HT-29 (cell line): ENCODE results near the gene EXOC6B. TPM values are rescaled to one million over a fixed set of nuclear protein-coding genes. Genes with fewer than 3 reads are reported as not detected.
"Not testable (repeated sequence)": the region's sequence is repeated elsewhere in the genome, so short reads cannot be mapped to it uniquely, and the experiment has no call there.

ENCODE experiments used
- DNase-seq: peaks from one replicate; pipeline ENCODE4 v3.0.0-alpha.2; 2015; ENCODE audit warnings: low spot score
- total RNA-seq: library from RNA; depleted of rRNA; stranded (reverse); fragments of >200 nt; shearing (Covaris generic); gene quantifications from 2 replicates; pipeline ENCODE4 v1.2.3, GENCODE V29; 2014

EXOC6B gene
- total RNA-seq, 1 experiment from 2014 or later, result 6.3 TPM

DNA sequence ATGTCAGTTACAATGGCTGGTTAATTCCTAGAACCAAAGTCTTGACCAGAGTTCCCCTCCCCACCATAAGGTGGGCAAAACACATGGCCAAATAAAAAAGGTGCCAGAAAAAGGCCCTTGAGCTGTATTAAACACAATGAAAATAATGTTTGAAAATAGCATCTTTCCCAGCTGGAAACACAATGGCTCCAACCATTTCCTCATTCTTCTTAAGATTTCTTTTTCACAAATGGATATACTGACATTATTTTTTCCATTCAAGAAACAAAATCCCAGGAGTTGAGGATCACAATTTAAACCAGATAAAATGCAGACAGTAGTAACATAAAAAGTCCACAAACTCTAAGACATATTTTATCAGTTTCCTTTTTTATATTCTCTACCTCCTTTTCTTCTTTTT lies 143.8 kb downstream of the EXOC6B start:
- no peak for DNase-seq

DNA sequence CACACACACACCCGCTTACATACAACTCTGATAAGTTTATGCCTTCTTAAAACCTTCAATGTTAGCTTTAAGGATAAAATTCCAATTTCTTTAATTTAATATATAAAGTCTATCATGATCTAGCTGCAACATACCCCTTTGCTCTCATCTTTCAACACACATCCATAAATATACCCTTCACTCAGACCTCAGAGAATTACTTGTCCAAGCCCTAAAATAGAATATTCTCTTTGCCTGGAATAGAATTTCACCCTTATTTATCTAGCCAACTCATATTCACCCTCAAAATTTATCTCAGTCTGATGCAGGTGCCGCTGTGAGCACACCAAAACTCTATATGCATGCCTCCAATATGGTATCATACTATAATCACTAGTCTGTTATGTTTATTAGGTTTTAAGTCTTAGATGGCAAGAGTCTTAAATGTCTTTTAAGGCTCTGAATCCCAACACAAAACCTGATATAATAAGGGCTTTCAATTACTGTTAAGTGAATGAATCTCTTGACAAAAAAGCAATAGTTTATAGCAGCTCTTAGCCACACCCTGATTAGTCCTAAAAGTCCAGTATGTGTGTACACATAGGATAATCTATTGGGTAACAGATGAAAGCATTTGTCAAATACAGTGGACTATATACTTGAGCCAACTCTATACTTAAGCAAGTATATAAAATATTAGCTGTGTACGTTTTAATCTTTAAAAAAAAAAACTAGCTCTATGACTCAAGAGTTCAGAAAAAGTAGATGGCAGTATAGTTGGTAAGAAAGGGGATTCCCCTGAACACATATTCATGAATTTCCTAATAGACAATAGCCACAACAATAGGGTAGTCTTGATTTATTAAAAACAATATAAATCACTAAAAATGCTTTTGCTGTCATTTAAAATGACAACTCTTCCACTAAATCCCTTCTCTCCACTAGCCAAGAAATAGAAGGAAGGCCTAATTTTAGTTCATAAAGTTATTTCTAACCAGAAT lies 144.5 kb downstream of the EXOC6B start:
- DNase-seq, result no peak

DNA sequence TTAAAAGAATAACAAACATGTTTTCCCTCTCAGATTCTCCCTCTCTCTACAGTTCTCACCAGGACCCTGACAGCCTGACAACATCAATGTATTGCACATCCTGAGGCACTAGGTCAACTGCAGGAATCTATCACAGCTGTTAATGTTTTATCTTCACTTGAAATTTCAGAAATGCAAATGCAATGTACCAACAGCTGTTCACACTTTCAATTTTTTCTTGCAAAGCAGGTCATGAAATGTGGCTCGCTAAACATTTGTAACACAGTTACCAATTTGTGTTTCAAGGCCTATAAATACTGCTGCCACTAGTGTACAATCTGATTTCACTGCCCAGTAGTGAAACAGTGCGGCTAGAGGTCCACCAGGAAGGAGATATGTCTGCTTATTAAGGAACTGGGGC lies 147.8 kb downstream of the EXOC6B start:
- DNase-seq, result no peak

DNA sequence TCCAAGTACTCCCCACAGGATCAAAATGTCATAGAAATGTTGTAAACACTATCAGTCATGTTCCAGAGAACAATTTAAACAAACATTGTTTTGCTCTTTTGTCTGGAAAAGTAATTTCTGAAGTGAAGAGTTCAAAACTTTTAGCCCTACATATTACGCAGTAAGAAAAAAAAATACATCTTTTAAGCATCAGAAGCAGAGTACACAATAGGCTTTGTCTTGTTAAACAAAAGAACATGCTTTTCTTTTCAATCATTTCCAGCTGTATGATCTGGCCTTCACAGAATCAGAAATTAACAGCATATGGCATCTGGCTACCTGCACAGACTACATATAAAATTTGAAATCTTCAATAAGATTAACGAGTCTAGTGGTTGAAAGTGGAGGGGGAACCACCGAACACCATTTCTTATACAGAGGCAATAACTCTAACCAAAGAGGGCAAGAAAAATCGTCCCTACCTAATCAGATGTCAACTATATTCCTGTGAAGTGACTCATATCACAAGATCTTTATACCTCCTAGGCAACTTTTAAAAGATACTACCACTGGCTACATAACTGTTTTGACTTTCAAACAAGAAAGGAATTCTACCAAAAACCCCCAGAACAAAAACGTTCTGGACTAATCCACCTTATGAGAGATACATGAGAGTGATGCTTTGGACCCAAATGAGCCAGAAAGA lies 149.3 kb downstream of the EXOC6B start:
- DNase-seq, result no peak

DNA sequence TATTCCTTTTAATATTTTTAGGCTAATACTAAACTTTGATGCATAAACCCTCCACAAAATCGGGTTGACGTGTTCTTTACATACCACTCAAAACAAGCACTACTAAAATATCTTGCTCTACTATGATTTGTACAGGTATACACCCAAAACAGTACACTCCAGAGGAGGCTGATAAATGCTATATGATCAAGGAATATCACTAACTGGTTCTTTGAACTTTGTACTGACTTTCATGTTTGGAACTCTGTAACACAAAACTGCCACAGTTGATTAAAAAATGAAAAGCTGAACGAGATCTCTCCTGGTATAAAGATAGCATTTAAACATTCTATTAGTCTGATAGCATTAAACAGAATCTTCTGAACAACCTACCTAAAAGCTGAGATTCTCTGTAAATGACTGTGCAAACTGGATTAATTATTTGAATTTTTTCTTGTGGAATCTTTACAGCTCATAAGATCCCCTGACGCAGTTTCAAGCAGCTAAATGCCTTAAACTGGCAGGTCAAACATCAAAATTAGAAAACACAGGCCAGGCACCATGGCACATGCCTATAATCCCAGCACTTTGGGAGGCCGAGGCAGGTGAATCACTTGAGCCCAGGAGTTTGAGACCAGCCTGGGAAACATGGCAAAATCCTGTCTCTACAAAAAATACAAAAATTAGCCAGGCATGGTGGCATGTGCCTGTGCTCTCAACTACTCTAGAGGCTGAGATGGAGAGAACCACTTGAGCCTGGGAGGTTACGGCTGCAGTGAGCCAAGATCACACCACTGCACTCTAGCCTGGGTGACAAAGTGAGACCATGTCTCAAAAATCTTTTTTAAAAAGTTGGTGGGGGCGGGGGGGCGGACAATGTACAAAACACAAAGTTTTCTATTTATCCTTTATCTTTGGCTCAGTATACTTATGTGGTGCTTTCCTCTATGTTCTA lies 150.6 kb downstream of the EXOC6B start:
- no peak for DNase-seq

DNA sequence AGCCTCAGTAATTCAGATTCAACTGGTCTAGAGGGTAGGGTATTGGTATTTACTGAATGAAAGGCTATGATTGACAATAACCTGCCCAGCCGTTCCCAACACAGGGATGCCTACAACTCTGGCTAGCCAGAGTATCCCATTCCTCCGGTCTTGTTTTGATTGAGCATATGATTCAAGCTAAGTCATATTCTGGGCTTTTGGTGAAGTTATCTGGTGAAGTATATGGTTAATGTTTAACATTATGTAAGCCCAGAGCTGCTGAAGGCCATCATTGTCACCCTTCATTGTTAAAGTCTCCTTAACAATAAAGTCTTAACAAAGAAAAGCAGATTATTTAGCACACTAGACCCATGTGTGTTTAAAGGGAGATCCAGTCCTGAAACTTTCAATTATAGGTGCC lies 152.6 kb downstream of the EXOC6B start:
- DNase-seq, result peak; percentile 30

DNA sequence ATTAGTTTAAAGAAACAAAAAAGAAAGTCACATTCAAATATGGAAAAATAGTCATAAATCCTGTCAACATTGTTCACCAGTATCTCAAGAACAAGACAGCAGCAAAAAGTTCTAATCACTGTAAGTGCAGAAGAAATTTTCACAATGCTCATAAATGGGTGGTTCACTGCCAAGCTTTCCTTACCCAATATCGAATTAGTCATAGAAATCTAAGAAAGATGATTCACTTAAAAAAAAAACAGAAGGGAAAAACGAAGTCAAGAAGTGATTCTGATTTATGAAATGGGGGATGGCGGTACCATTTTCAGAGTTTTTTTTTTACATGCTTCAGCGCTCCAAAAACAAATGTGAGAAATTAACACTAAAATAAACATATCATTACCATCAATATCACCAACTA lies 156.7 kb downstream of the EXOC6B start:
- no peak for DNase-seq

DNA sequence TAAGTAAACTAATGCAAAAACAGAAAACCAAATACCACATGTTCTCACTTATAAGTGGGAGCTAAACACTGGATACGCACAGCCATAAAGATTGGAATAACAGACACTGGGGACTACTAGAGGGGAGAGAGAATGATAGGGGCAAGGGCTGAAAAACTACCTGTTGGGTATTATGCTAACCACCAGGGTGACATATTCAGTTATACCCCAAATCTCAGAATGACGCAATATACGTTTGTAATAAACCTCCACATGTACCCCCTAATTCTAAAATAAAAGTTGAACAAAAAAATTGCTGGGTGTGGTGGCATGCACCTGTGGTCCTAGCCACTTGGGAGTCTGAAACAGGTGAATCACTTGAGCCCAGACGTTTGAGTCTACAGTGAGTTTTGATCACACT lies 157.2 kb downstream of the EXOC6B start:
- no peak for DNase-seq

DNA sequence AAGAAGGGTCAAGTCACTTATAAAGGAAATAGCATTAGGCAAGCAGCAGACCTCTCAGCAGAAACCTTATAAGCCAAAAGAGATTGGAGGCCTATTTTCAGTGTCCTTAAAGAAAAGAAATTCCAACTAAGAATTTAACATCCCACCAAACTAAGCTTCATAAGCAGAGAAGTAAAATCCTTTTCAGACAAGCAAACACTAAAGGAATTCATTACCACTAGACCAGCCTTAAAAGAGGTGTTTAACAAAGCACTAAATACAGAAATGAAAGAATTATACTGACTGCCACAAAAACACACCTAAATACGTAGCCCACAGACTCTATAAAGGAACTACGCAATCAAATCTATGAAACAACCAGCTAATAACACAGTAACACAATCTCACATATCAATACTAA lies 160.4 kb downstream of the EXOC6B start:
- DNase-seq, result no peak

DNA sequence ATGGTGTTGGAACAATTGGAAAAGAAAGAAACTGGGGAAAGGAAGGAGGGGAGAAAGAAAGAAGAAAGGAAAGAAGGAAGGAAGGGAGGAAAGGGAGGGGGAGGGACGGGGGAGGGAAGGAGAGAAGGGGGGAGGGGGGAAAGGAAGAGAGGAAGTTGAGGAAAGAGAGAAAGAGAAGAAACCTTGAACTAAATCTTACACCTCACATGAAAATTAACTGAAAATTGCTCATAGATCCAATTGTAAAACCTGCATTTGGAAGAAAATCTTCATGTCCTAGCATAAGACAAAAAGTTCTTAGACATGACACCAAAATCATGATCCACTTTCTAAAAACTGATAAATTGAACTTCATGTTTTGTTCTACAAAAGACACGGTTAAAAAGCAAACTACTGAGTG lies 163.8 kb downstream of the EXOC6B start:
- no peak for DNase-seq

DNA sequence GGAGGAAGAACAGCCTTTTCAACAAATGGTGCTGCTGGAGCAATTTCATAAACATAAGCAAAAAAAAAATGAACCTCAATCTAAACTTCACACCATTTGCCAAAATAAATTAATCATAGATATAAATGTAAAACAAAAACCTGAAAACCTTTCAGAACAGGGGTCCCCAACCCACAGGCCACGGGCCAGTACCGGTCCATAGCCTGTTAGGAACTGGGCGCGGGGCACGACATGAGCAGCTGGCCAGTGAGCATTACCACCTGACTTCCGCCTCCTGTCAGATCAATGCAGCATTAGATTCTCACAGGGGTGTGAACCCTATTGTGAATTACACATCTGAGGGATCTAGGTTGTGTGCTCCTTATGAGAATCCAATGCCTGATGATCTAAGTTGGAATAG lies 176.0 kb downstream of the EXOC6B start:
- DNase-seq, result no peak

DNA sequence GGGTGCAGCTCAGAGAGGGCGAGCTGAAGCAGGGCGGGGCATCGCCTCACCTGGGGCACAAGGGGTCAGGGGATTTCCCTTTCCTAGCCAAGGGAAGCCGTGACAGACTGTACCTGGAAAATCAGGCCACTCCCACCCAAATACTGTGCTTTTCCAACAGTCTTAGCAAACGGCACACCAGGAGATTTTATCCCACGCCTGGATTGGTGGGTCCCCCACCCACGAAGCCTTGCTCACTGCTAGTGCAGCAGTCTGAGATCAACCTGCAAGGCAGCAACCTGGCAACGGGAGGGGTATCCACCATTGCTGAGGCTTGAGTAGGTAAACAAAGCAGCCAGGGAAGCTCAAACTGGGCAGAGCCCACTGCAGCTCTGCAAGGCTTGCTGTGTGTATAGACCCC lies 184.6 kb downstream of the EXOC6B start:
- not testable (repeated sequence) for DNase-seq

DNA sequence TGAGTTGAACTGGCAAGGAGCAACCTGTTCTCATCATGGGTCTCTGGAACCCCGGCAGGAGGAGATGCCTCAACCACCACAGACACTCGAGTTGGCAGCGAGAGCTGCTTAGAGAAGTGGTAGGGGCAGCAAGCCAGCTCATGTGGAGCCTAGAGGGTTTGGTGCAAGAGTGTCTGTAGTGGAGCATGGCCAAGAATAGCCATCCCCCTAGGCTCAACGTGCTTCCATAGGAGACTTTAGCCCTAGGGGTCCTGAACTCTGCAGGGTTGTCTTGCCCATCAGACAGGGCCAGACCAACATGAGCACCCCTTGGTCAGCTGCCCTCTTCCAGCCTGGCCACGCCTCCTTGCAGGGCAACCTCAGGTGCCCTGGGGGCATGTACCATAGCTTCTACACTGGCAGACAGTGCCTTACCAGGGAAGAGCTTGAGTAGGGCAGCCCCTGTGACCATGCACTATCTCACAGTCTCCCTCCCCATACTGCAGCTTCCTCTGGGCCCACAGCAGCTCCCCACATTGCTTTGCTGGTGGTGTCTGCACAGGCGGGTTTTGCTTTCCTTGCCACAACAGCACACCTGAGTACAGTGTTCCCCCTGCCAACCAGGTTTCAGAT lies 187.1 kb downstream of the EXOC6B start:
- no peak for DNase-seq

DNA sequence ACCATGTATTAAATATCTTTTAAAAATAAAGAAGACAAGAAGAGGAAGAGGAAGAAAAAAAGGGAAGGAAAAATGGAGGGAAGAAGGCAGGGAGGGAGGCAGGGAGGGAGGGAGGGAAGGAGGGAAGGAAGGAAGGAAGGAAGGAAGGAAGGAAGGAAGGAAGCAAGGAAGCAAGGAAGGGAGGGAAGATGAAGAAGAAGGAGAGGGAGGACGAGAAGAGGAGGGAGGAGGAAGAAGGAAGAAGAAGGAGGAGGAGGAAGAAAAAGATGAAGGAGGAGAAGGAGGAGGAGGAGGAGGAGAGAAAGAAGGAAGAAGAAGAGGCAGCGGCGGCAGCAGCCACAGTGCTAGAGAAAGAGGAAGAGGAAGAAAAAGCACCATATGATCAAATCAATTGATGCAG lies 189.6 kb downstream of the EXOC6B start:
- no peak for DNase-seq

DNA sequence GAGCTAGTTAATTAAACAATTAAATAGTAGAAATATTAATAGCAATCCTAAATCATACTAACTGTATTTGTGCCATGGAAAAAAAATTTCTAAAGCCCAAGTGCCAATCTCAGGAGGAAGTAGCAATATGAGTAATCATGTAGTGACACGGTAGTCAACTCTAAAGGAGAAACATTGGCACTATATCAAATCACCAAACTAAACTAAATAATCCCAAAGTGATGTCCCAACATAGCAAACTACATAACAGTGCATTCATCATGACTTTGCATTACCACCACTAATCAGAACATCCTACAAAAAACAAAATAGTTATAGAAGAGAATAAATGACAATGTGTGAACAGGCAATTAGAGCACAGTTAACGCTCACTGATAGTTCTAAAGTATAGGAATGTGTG lies 195.1 kb downstream of the EXOC6B start:
- DNase-seq, result no peak

DNA sequence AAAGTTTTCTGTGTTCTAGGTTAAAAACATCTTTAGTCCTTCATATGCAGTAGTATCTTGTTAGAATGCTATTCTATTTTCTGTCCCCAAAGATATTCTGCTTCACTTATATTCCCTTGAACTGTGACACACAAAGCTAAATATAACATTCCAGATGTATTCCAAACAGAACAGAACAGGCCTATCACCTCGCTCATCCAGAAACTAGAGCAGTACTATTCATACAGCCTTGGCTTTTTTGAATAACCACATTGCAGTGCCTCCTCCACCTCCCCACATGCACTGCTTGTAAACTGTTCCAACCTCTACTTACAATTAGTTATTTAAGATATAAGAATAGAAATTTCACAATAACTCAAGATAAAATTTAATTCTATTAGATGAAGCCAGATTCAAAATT lies 196.8 kb downstream of the EXOC6B start:
- no peak for DNase-seq

DNA sequence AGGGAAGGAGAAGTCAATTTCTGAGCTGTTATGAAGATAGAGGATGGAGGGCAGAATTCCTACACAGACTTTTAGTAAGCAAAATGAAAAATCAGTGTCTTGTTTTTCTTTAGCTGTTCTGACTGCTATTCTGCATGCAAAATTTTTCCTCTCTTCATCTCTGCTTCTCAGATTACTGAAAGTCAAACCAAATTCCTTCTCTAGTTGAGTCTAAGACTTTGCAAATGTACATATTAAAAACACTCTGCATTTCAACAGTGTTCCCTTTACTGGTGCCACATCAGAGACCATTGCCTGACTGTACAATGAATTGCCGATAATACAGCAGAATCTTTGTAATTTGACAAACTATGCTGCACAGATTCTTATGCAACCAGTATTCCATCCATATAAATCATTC lies 198.8 kb downstream of the EXOC6B start:
- DNase-seq, result no peak

DNA sequence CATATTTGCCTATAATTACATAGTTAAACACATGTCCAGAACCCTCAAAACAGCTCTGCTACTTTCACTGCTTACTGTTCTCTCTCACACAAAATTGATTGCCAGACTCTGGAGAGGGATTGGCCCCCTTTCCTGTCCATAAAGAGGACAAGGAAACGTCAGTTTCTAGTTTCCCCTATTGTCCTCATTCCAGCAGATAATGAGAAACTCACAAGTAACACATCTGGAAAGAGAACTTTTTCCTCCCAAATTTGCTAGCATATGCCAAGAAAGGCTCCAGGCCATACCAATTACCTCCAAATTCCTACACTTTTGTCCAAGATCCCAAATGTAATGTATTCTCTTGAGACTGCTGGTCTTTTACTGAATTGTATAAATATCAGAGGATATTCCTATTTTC lies 200.5 kb downstream of the EXOC6B start:
- DNase-seq, result no peak

DNA sequence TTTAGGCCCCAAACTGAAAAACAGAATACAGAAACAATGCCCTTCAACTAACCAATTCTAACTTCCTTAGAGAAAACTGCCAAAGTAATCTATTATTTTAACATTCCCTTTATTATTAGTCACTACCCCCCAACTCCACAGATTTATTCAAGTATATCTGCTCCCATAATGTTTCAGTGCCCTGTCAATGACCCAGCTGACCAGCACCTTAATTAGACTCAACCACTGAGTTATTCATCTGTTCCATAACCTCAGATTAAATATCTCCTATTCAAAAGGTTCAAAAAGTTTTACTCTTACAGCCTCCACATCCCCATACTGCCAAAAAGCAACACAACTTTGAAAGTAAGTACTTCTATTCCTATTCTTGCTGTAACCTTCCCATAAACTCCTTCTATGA lies 202.4 kb downstream of the EXOC6B start:
- DNase-seq, result no peak

DNA sequence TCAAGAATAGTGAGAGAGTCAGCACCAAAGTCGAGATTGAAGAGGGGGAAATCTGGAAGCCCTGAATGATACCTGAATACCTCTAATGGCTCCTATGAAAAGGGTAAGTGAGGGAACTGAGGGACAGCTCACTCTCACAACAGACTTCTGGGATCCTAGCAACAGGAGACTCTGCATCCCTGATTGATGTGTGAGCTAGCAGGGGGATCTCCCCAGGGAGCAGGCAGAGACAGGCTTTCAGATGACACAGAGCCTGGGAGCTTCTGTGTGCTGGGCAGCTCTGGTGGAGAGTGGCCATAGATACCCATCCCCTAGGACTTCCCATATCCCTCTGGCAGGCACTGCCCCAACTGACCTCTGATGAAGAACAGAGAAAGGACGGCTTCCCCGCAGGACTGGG lies 206.2 kb downstream of the EXOC6B start:
- DNase-seq, result no peak

DNA sequence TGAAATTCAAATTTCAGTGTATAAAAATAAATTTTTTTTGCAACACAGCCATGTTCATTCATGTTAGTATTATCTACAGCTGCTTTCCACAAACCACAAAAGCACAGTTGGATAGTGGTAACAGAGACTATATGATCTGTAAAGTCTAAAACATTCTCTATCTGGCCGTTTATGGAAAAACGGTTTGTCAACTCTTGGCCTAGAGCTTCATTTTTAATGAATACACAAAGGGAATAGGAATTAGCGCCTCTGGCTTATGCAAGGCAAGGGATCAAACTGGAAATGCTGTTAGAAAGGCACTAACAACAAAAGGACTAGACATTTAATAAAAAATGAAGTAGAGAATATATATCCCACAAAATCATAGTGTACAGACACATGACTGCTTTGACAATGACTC lies 211.9 kb downstream of the EXOC6B start:
- DNase-seq, result no peak
